A549 (cell line): ENCODE measurements around the gene FADS6. TPM values are rescaled to one million over a fixed set of nuclear protein-coding genes. Genes with fewer than 3 reads are reported as not detected.

ENCODE experiments used
- ATAC-seq, 2 experiments: fragments of 200-7000 bp in 1 of 2; fragments of >200 bp in 1 of 2; cut with Nextera tagmentation in 1 of 2; cut with Tn5 transposase in 1 of 2; 3 replicates each; pipeline versions ENCODE4 v1.8.0 to v1.9.1; 2018 to 2020; ENCODE audit warnings: mild to moderate bottlenecking in 1 of 2, moderate library complexity in 1 of 2
- CTCF ChIA-PET: fragments of 300-600 bp; sonication (Branson Sonifier 250); formaldehyde crosslinking; extraction: SDS; loops from one replicate; lab custom pipeline; 2021; ENCODE audit warnings: antibody characterized with exemption, inconsistent platforms; lab: Yijun Ruan, JAX
- POLR2A ChIA-PET: fragments of 350-600 bp; formaldehyde crosslinking; extraction: SDS; loops from one replicate; lab custom pipeline; 2021; ENCODE audit warnings: antibody characterized with exemption, inconsistent platforms; lab: Yijun Ruan, JAX
- DNase-seq, 2 experiments: peaks; one replicate each; pipeline versions ENCODE4 v3.0.0 to v3.0.0-alpha.2; 2011 to 2016; ENCODE audit warnings: low read depth in 1 of 2, low spot score in 1 of 2
- FAIRE-seq: peaks from 2 replicates; lab custom pipeline; 2011; peaks lifted over from hg19 to GRCh38; lab: Jason Lieb, UNC
- H3K27ac ChIP-seq, 2 experiments: fragments of >200 bp; sonication (Bioruptor Twin); formaldehyde crosslinking; 3 replicates each; pipeline ENCODE4 v1.5.1; 2016 to 2017
- H3K4me1 ChIP-seq: fragments of >200 bp; sonication (Bioruptor Twin); formaldehyde crosslinking; 3 replicates; pipeline ENCODE4 v1.6.1; 2016
- H3K4me2 ChIP-seq: fragments of >200 bp; sonication (Bioruptor Twin); formaldehyde crosslinking; 3 replicates; pipeline ENCODE4 v1.6.1; 2016
- H3K4me3 ChIP-seq: fragments of >200 bp; sonication (Bioruptor Twin); formaldehyde crosslinking; 3 replicates; pipeline ENCODE4 v1.5.1; 2016
- H3K9me3 ChIP-seq: fragments of >200 bp; sonication (Bioruptor Twin); formaldehyde crosslinking; 3 replicates; pipeline ENCODE4 v1.6.1; 2016
- CBX2 ChIP-seq: fragments of 200-600 bp; sonication (generic); IDR thresholded peaks from 2 replicates; pipeline ENCODE4 v1.6.1; 2016; ENCODE audit warnings: low read depth, mild to moderate bottlenecking, borderline replicate concordance
- CHD4 ChIP-seq: fragments of 200-600 bp; sonication (generic); IDR thresholded peaks from 2 replicates; pipeline ENCODE4 v1.6.1; 2016; ENCODE audit warnings: antibody characterized with exemption, mild to moderate bottlenecking, borderline replicate concordance
- EHMT2 ChIP-seq: fragments of 200-600 bp; sonication (generic); IDR thresholded peaks from 2 replicates; pipeline ENCODE4 v1.6.1; 2016; ENCODE audit warnings: antibody characterized with exemption, low read depth, mild to moderate bottlenecking, moderate library complexity
- ESRRA ChIP-seq: fragments of 150-350 bp; IDR thresholded peaks from 2 replicates; pipeline ENCODE4 v1.6.1; 2014; ENCODE audit warnings: mild to moderate bottlenecking, low read length, borderline replicate concordance
- FOSB ChIP-seq: fragments of 250-450 bp; sonication (Bioruptor Pico); IDR thresholded peaks from 2 replicates; pipeline ENCODE4 v1.5.0; 2020; ENCODE audit warnings: mild to moderate bottlenecking, moderate library complexity
- FOSL2 ChIP-seq, 2 experiments: fragments of 450-650 bp in 1 of 2; fragments of >200 bp in 1 of 2; sonication (Bioruptor Twin) in 1 of 2; formaldehyde crosslinking; IDR thresholded peaks; 2 replicates each; pipeline versions ENCODE4 v1.5.0 to v1.6.1; 2016 to 2020; ENCODE audit warnings: mild to moderate bottlenecking in 1 of 2, moderate library complexity in 1 of 2
- FOXS1 ChIP-seq: fragments of 250-450 bp; sonication (Bioruptor Pico); IDR thresholded peaks from 2 replicates; pipeline ENCODE4 v1.5.0; 2020; ENCODE audit warnings: mild to moderate bottlenecking, moderate library complexity
- HDAC2 ChIP-seq: fragments of 200-600 bp; sonication (generic); IDR thresholded peaks from 2 replicates; pipeline ENCODE4 v1.6.1; 2016
- HOXA7 ChIP-seq: fragments of 250-450 bp; sonication (Bioruptor Pico); IDR thresholded peaks from 2 replicates; pipeline ENCODE4 v1.5.0; 2020; ENCODE audit warnings: mild to moderate bottlenecking, moderate library complexity
- JUNB ChIP-seq: fragments of >200 bp; sonication (Bioruptor Twin); formaldehyde crosslinking; IDR thresholded peaks from 2 replicates; pipeline ENCODE4 v1.6.1; 2016
- MAFK ChIP-seq: fragments of 450-650 bp; IDR thresholded peaks from 2 replicates; pipeline ENCODE4 v1.6.1; 2014; ENCODE audit not compliant: partially characterized antibody
- MAZ ChIP-seq: fragments of 150-350 bp; IDR thresholded peaks from 2 replicates; pipeline ENCODE4 v1.6.1; 2014; ENCODE audit warnings: antibody characterized with exemption, low read depth, low read length, borderline replicate concordance
- MYC ChIP-seq: IDR thresholded peaks from 2 replicates; pipeline ENCODE4 v1.6.1; 2012; ENCODE audit warnings: mild to moderate bottlenecking, inconsistent platforms, low read length, improper control_type of control experiment, borderline replicate concordance
- POLR2A ChIP-seq: IDR thresholded peaks from 2 replicates; pipeline ENCODE4 v1.6.1; 2012; ENCODE audit warnings: mild to moderate bottlenecking, low read length
- RCOR1 ChIP-seq: fragments of 150-350 bp; IDR thresholded peaks from 2 replicates; pipeline ENCODE4 v1.6.1; 2014; ENCODE audit warnings: antibody characterized with exemption, low read length, low read depth
- RNF2 ChIP-seq: fragments of 200-600 bp; sonication (generic); IDR thresholded peaks from 2 replicates; pipeline ENCODE4 v1.6.1; 2016; ENCODE audit warnings: low read depth, mild to moderate bottlenecking, antibody characterized with exemption, moderate library complexity, borderline replicate concordance
- SREBF2 ChIP-seq: fragments of 450-650 bp; IDR thresholded peaks from 2 replicates; pipeline ENCODE4 v1.6.1; 2014; ENCODE audit warnings: mild to moderate bottlenecking, moderate library complexity
- TFCP2L1 ChIP-seq: fragments of 250-450 bp; sonication (Bioruptor Pico); IDR thresholded peaks from 2 replicates; pipeline ENCODE4 v1.5.0; 2021; ENCODE audit warnings: mild to moderate bottlenecking
- ZFP36 ChIP-seq: fragments of 450-650 bp; IDR thresholded peaks from 2 replicates; pipeline ENCODE4 v1.6.1; 2014; ENCODE audit warnings: borderline replicate concordance; ENCODE audit not compliant: partially characterized antibody
- ZNF302 ChIP-seq: fragments of 250-450 bp; sonication (Bioruptor Pico); IDR thresholded peaks from 2 replicates; pipeline ENCODE4 v1.9.0; 2021; ENCODE audit warnings: inconsistent platforms, mild to moderate bottlenecking, moderate library complexity
- WGBS: methylation state at CpG from one replicate; pipeline ENCODE4 v1.1.6; 2017; ENCODE audit errors: missing lambda C conversion rate; 5-methylcytosine and 5-hydroxymethylcytosine counted together
- polyA plus RNA-seq, 4 experiments: library from polyadenylated mRNA; depleted of rRNA in 3 of 4; stranded (reverse); fragments of >200 nt; fragmentation: RNase III in 1 of 4; extraction: RNeasy Plus Mini Kit Qiagen cat#74134 plus additional on column Dnase treatment in 1 of 4; gene quantifications; 2 replicates in 3 of 4; 3 replicates in 1 of 4; pipeline ENCODE4 v1.2.3, GENCODE V29; 2011 to 2017
- TF ChIP-seq, protein P1 (sequence below): fragments of >200 bp; sonication (Bioruptor Twin); formaldehyde crosslinking; IDR thresholded peaks from 3 replicates; pipeline ENCODE4 v1.6.1; 2016
- TF ChIP-seq, protein P2 (sequence below): IDR thresholded peaks from 2 replicates; pipeline ENCODE4 v1.6.1; 2012; ENCODE audit warnings: low read depth, borderline replicate concordance

Gene FADS6
- polyA plus RNA-seq, 2 of the 4 experiments (the other 2 are of a cell fraction) = 0.04 TPM; not detected in 1

DNA sequence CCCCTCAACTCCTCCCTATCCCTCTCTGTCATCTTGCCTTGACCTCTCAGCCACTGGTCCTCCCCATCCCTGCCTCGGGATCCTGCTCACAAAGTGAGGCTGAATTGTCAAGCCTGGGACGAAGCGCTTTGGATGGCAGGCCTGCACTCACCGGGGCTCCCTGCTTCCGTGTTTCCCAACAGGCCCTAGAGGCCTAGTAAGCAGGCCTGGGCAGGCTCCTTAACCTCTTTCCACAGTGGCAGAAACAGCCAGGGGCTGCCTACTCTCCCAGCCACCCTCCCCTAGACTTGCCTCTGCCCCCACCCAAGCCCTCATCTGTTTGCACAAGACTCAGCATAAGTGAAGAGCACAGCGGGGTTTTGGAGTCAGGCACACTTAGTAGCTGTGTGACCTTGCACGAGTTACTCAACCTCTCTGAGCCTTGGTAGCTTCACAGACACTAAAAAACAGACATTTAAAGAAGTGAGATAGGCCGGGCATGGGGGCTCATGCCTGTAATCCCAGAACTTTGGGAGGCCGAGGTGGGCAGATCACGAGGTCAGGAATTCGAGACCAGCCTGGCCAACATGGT lies 5.0 kb upstream of the FADS6 start:
- TF ChIP-seq ZFP36 = peak; percentile 55
- TF ChIP-seq MYC = no peak

GRCh38 chr17:74893936-74894671 lies 671 bp upstream of the FADS6 start:
- POLR2A ChIA-PET = interaction anchor here (0.7 to 1.0 kb wide), 3 partner anchors 19 to 28 kb away, joined by 3 to 7 read pairs (median 6); partner anchors contain the start of gene FDXR
- CTCF ChIA-PET = interaction anchor here (0.8 to 2.6 kb wide), 9 partner anchors 12 to 525 kb away, joined by 3 to 12 read pairs (median 6); partner anchors contain the start of genes OTOP2 and USH1G
- H3K9me3 ChIP-seq = no peaks in the 10 kb centered on the region
- H3K4me1 ChIP-seq = peaks cover 4% of the 10 kb centered on the region; the same call in 1 of the 3 replicates
- ATAC-seq (no peak; a peak in 1 of 6 replicates), DNase-seq (no peak), FAIRE-seq (no peak)
- WGBS = 38% methylated on average over 19 of the region's 22 CpGs
- TF ChIP-seq SREBF2 (no peak), MAZ (no peak), CHD4 (no peak), FOSB (no peak), FOXS1 (CRISPR knock-in tag) (no peak)
- TF ChIP-seq, protein P1, sequence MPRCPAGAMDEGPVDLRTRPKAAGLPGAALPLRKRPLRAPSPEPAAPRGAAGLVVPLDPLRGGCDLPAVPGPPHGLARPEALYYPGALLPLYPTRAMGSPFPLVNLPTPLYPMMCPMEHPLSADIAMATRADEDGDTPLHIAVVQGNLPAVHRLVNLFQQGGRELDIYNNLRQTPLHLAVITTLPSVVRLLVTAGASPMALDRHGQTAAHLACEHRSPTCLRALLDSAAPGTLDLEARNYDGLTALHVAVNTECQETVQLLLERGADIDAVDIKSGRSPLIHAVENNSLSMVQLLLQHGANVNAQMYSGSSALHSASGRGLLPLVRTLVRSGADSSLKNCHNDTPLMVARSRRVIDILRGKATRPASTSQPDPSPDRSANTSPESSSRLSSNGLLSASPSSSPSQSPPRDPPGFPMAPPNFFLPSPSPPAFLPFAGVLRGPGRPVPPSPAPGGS = no peak
- peak overlapping the region in 1 of 2 experiments; percentile 59; a peak in 3 of 6 replicates for H3K27ac ChIP-seq
- peak overlapping the region; percentile 40 for H3K4me3 ChIP-seq
- H3K4me2 ChIP-seq = peak overlapping the region; percentile 89

More for the DNA sequence above, 5.0 kb upstream of the FADS6 start:
- ATAC-seq (no peak), FAIRE-seq (no peak), DNase-seq (no peak)
- Histone ChIP-seq H3K4me1 (peaks cover under 1% of the 10 kb centered on the region; the same call in 1 of the 3 replicates), H3K27ac (no peak overlapping the region), H3K4me3 (no peak overlapping the region), H3K4me2 (no peak overlapping the region), H3K9me3 (no peaks in the 10 kb centered on the region)
- ChIA-PET POLR2A (interaction anchor here (0.9 to 2.3 kb wide), 3 partner anchors 26 to 114 kb away, joined by 3 to 10 read pairs (median 3); partner anchors contain the start of genes FDXR and MRPL58), CTCF (interaction anchor here (0.9 to 3.4 kb wide), 10 partner anchors 8 to 211 kb away, joined by 3 to 18 read pairs (median 4); partner anchors contain the start of gene ARMC7)
- WGBS = 70% methylated on average over 11 of the region's 11 CpGs

- H3K27ac ChIP-seq = no peak overlapping the region
- no peaks in the 10 kb centered on the region for H3K9me3 ChIP-seq
- DNase-seq (no peak), ATAC-seq (peak; percentile 28 to 50; a peak in 4 of 6 replicates), FAIRE-seq (no peak)
- H3K4me2 ChIP-seq = no peak overlapping the region
- ChIA-PET CTCF (interaction anchor here (1.5 to 2.3 kb wide), 5 partner anchors 17 to 70 kb away, joined by 5 to 7 read pairs (median 6); partner anchors contain the start of gene USH1G), POLR2A (interaction anchor here (0.9 kb wide), 1 partner anchor 19 kb away, joined by 3 read pairs; the partner anchor contains the start of gene FDXR)
- TF ChIP-seq ESRRA (no peak), CBX2 (no peak), ZNF302 (CRISPR knock-in tag) (no peak), HOXA7 (CRISPR knock-in tag) (no peak), RCOR1 (no peak), TFCP2L1 (CRISPR knock-in tag) (no peak), HDAC2 (no peak), RNF2 (no peak), MAFK (no peak), EHMT2 (no peak), POLR2A (no peak), JUNB (no peak), FOSL2 (IDR thresholded peaks at IDR 0.05) (no peak), FOSL2 (CRISPR knock-in tag; IDR thresholded peaks at IDR 0.05) (no peak)
- TF ChIP-seq, protein P2, sequence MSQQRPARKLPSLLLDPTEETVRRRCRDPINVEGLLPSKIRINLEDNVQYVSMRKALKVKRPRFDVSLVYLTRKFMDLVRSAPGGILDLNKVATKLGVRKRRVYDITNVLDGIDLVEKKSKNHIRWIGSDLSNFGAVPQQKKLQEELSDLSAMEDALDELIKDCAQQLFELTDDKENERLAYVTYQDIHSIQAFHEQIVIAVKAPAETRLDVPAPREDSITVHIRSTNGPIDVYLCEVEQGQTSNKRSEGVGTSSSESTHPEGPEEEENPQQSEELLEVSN = no peak
- H3K4me1 ChIP-seq = peaks cover 4% of the 10 kb centered on the region; the same call in 1 of the 3 replicates
- H3K4me3 ChIP-seq = no peak overlapping the region
- WGBS = 77% methylated on average over 20 of the region's 20 CpGs
These were observed 1.2 kb downstream of the FADS6 start for GRCh38 chr17:74892013-74892841.
